ENCODE measurements around the gene CTBP1.

Gene CTBP1

DNA sequence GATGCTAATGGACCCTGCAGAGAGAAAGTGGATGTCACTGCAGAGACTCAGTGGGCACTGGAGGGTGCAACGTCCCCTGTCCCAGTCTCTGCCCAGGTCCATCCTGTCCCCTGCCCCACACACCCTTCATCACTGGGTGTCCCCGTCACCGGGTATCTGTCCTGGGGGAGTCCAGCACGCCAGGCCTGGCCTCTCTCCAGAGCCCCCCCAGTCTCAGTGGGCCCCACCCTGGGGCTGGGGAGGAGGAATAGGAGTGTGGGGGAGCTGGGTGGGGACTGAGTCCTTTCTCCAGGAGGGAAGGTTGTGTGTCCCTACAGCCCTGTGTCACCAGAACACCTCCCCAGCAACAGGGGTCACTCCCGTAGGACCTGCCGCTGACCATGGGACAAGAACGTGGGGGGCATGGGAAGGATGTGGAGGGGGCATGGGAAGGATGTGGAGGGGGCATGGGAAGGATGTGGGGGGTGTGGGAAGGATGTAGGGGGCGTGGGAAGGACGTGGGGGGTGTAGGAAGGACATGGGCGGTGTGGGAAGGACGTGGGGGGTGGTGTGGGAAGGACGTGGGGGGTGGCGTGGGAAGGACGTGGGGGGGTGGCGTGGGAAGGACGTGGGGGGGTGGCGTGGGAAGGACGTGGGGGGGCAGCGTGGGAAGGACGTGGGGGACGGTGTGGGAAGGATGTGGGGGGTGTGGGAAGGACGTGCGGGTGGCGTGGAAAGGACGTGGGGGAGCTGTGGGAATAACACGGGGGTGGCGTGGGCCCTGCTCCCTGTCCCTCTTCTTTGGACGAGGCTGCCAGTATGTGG is 55.5 kb downstream of the CTBP1 start:
- Histone ChIP-seq H3K27me3 (ENCODE audit: control insufficient read depth, insufficient read depth, low read length) (no peaks in the 10 kb centered on the region), H3K27ac (ENCODE audit: low read length) (no peak overlapping the region), H3K4me1 (ENCODE audit: control insufficient read depth, low read depth, low read length) (no peaks in the 10 kb centered on the region), H3K4me3 (ENCODE audit: low read length) (no peak overlapping the region), H3K36me3 (ENCODE audit: control insufficient read depth, low read depth, low read length) (no peaks in the 10 kb centered on the region), H3K9ac (ENCODE audit: low read length) (no peak overlapping the region), H3K9me3 (ENCODE audit: control insufficient read depth, low read depth, low read length) (peaks cover 5% of the 10 kb centered on the region)

DNA sequence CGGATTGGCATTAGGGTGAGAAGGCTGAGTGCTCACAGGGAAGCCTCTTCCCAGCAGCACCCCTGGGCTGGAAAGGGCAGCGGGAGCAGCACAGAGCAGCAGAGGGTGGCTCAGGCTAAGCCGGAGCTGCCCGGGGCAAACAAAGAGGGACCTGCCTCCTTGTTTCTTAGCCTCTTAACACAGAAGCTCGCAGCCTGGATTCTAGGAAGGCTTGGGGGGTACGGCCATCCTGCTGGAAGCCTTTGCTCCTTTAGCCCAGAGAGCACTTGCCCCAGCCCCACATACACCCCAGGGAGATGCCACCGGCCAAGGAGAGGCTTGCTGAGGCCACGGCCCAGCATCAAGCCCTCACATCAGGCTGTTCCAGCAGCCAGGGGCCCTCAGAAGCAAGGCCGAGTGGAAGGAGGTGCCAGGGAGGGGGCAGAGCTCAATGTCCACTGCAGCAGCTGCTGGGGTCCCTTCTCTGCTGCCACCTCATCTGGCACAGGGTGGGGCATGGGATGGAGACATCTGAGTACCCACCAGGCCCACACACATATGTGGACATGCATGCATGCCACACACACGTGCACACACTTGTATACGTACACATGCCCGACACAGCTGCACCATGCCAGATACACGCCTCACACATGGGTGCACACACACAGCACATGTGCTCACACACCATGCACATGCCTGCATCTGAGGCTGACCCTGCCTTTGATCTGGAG is 56.3 kb downstream of the CTBP1 start:
- Histone ChIP-seq H3K9ac (ENCODE audit: low read length) (no peak overlapping the region), H3K4me3 (ENCODE audit: low read length) (no peak overlapping the region), H3K9me3 (ENCODE audit: control insufficient read depth, low read depth, low read length) (peaks cover 5% of the 10 kb centered on the region), H3K27ac (ENCODE audit: low read length) (no peak overlapping the region), H3K4me1 (ENCODE audit: control insufficient read depth, low read depth, low read length) (no peaks in the 10 kb centered on the region), H3K27me3 (ENCODE audit: control insufficient read depth, insufficient read depth, low read length) (no peaks in the 10 kb centered on the region), H3K36me3 (ENCODE audit: control insufficient read depth, low read depth, low read length) (no peaks in the 10 kb centered on the region)

DNA sequence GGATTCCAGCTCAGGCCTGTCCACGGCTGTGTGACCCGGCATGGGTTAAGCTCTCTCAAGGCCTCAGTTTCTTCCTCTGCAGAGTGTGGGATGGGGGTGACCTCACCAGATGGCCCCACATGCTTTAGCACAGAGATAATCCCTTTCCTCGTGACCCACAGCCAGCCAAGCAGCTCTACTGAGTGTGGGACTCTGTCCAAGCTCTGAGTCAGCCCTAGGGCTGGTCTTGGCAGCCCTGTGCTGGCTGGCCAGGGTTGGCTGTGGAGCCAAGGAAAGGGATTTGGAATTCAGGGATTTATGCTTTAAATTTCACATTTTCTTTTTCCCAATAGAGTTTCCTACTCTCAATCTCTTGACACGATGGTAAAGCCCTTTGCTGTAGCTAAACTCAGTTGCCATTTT is 56.8 kb downstream of the CTBP1 start:
- Histone ChIP-seq H3K4me1 (ENCODE audit: control insufficient read depth, low read depth, low read length) (no peaks in the 10 kb centered on the region), H3K27me3 (ENCODE audit: control insufficient read depth, insufficient read depth, low read length) (no peaks in the 10 kb centered on the region), H3K9me3 (ENCODE audit: control insufficient read depth, low read depth, low read length) (peaks cover 5% of the 10 kb centered on the region), H3K36me3 (ENCODE audit: control insufficient read depth, low read depth, low read length) (no peaks in the 10 kb centered on the region), H3K4me3 (ENCODE audit: low read length) (no peak overlapping the region), H3K27ac (ENCODE audit: low read length) (no peak overlapping the region), H3K9ac (ENCODE audit: low read length) (no peak overlapping the region)

DNA sequence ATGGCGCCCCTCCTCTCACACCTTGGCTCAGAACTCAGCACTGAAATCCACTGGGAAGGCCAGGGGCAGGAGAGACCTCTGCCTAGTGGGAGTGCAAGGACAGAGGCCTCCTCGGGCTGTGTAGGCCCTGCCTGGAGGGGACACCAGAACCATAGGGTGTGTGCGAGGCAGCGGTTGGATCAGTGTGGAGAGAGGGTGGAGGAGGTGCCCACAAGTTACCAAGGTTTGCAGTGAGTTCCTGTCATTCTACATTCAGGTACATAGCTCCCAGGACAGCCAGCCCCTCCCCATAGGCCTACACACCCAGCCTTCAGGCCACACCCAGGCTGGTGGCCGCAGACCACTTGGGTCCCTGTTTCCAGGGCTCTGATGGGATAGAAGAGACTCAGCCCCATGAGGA is 57.3 kb downstream of the CTBP1 start:
- Histone ChIP-seq H3K4me3 (ENCODE audit: low read length) (no peak overlapping the region), H3K9me3 (ENCODE audit: control insufficient read depth, low read depth, low read length) (peaks cover 5% of the 10 kb centered on the region), H3K27me3 (ENCODE audit: control insufficient read depth, insufficient read depth, low read length) (no peaks in the 10 kb centered on the region), H3K27ac (ENCODE audit: low read length) (no peak overlapping the region), H3K4me1 (ENCODE audit: control insufficient read depth, low read depth, low read length) (no peaks in the 10 kb centered on the region), H3K9ac (ENCODE audit: low read length) (no peak overlapping the region), H3K36me3 (ENCODE audit: control insufficient read depth, low read depth, low read length) (no peaks in the 10 kb centered on the region)

DNA sequence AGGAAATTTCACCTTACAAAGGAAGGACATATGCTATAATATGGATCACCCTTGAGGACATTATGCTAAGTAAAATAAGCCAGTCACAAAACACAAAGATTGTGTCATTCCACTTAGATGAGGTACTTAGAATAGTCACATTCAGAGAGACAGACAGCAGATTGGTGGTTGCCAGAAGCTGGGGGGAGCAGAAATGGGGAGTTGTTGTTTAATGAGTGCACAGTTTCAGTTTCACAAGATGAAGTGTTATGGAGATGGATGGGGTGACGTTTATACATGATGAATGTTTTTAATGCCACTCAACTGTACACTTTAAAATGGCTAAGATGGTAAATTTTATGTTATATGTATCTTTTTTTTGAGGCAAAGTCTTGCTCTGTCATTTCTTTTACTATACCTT is 61.7 kb downstream of the CTBP1 start:
- Histone ChIP-seq H3K27me3 (ENCODE audit: control insufficient read depth, insufficient read depth, low read length) (no peaks in the 10 kb centered on the region), H3K36me3 (ENCODE audit: control insufficient read depth, low read depth, low read length) (no peaks in the 10 kb centered on the region), H3K9ac (ENCODE audit: low read length) (no peak overlapping the region), H3K4me3 (ENCODE audit: low read length) (no peak overlapping the region), H3K4me1 (ENCODE audit: control insufficient read depth, low read depth, low read length) (no peaks in the 10 kb centered on the region), H3K27ac (ENCODE audit: low read length) (no peak overlapping the region), H3K9me3 (ENCODE audit: control insufficient read depth, low read depth, low read length) (peaks cover 15% of the 10 kb centered on the region)

DNA sequence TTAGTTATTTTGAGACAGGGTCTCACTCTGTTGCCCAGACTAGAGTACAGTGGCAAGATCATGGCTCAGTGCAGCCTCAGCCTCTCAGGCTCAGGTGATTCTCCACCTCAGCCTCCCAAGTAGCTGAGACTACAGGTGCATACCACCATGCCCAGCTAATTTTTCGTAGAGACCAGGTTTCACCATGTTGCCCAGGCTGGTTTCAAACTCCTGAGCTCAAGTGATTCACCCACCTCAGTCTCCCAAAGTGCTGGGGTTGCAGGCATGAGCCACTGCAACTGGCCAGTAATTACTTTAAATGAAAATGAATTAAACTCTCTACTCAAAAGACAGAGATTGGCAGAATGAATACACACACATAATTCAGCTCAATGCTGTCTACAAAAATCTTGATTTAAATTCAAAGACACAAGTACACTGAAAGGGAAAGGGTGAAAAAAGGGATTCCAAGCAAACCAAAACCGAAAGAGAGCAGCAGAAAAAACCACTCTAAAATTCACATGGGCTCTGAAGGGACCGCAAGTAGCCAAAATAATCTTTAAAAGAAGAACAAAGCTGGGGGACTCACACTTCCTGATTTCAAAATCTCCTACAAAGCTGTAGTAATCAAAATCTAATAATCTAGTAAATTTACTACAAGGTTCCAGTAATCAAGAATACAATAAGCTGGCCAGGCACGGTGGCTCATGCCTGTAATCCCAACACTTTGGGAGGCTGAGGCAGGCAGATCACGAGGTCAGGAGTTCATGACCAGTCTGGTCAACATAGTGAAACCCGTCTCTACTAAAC is 64.8 kb downstream of the CTBP1 start:
- H3K9ac ChIP-seq (ENCODE audit: low read length) = no peak overlapping the region
- H3K36me3 ChIP-seq (ENCODE audit: control insufficient read depth, low read depth, low read length) = no peaks in the 10 kb centered on the region
- peaks cover 10% of the 10 kb centered on the region for H3K9me3 ChIP-seq (ENCODE audit: control insufficient read depth, low read depth, low read length)
- H3K4me3 ChIP-seq (ENCODE audit: low read length) = no peak overlapping the region
- no peaks in the 10 kb centered on the region for H3K4me1 ChIP-seq (ENCODE audit: control insufficient read depth, low read depth, low read length)
- H3K27ac ChIP-seq (ENCODE audit: low read length) = no peak overlapping the region
- peaks cover 2% of the 10 kb centered on the region for H3K27me3 ChIP-seq (ENCODE audit: control insufficient read depth, insufficient read depth, low read length)

DNA sequence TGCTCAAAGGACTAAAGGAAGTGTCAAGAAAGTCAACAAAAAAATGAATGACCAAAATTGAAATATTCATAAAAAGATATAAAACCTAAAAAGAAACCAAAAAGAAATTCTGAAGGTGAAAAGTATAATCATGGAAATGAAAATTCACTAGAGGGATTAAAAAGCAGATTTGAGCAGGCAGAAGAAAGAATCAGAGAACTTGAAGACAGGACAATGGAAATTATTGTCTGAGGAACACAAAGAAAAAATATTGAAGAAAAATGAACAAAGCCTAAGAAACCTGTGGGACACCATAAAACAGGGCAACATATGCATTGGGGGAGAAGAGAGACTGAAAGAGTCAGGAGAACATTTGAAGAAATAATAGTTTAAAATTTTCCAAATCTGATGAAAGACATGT is 66.6 kb downstream of the CTBP1 start:
- H3K4me3 ChIP-seq (ENCODE audit: low read length) = no peak overlapping the region
- H3K27me3 ChIP-seq (ENCODE audit: control insufficient read depth, insufficient read depth, low read length) = peaks cover 3% of the 10 kb centered on the region
- H3K9me3 ChIP-seq (ENCODE audit: control insufficient read depth, low read depth, low read length) = peaks cover 10% of the 10 kb centered on the region
- H3K27ac ChIP-seq (ENCODE audit: low read length) = no peak overlapping the region
- H3K4me1 ChIP-seq (ENCODE audit: control insufficient read depth, low read depth, low read length) = no peaks in the 10 kb centered on the region
- H3K36me3 ChIP-seq (ENCODE audit: control insufficient read depth, low read depth, low read length) = no peaks in the 10 kb centered on the region
- no peak overlapping the region for H3K9ac ChIP-seq (ENCODE audit: low read length)

DNA sequence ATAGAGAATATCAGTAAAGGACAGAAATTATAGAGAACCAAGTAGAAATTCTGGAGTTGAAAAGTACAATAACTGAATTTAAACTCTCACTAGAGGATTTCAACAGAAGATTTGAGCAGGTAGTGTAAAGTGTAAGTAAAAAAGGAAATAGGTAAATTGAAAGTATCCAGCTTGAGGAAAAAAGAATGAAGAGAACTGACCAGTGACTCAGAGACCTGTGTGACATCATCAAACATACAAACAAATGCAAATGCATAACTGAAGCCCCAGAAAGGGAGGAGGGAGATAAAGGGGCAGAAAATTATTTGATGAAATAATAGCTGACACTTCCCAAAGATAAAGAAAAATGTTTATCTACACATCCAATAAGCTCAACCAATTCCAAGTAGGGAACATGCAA is 68.3 kb downstream of the CTBP1 start:
- Histone ChIP-seq H3K27me3 (ENCODE audit: control insufficient read depth, insufficient read depth, low read length) (peaks cover 3% of the 10 kb centered on the region), H3K9me3 (ENCODE audit: control insufficient read depth, low read depth, low read length) (peaks cover 10% of the 10 kb centered on the region), H3K27ac (ENCODE audit: low read length) (no peak overlapping the region), H3K4me3 (ENCODE audit: low read length) (no peak overlapping the region), H3K4me1 (ENCODE audit: control insufficient read depth, low read depth, low read length) (no peaks in the 10 kb centered on the region), H3K36me3 (ENCODE audit: control insufficient read depth, low read depth, low read length) (no peaks in the 10 kb centered on the region), H3K9ac (ENCODE audit: low read length) (no peak overlapping the region)

DNA sequence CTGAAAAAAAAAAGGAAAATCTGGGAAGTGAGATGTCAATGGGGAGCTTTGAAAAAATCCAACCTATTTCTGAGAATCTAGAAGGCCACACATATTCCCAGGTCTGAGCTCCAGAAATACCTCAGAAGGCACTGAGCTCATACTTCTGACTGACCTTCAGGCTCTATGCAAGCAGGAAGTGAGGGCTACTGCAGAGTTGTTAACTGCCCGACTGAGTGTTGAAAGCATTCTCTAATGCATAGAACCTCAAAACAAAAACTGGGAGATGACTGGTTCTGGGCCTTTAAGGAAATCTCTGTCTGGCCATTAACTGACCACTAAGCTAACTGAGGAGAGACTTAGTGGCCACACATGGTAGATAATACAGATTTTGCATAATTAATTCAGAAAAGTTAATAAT is 69.0 kb downstream of the CTBP1 start:
- Histone ChIP-seq H3K9me3 (ENCODE audit: control insufficient read depth, low read depth, low read length) (peaks cover 10% of the 10 kb centered on the region), H3K36me3 (ENCODE audit: control insufficient read depth, low read depth, low read length) (no peaks in the 10 kb centered on the region), H3K4me3 (ENCODE audit: low read length) (no peak overlapping the region), H3K27ac (ENCODE audit: low read length) (no peak overlapping the region), H3K9ac (ENCODE audit: low read length) (no peak overlapping the region), H3K27me3 (ENCODE audit: control insufficient read depth, insufficient read depth, low read length) (peaks cover 4% of the 10 kb centered on the region), H3K4me1 (ENCODE audit: control insufficient read depth, low read depth, low read length) (no peaks in the 10 kb centered on the region)

DNA sequence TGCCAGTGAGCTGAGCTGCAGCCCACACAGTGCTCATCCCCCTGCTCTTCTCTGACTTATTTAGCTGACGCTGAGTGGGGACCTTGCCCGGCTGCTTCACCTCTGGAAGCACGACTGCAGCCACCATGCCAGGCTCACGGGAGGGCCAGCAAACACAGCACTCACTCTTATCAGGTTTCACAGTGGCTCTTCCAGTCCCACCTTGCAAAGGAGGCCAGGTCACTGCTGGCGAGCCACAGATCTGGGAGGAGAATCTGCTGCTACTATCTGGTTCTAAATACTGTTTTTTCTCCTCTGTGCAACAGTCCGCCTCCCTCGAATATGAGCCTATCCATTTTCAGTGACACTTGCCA is 69.9 kb downstream of the CTBP1 start:
- H3K9me3 ChIP-seq (ENCODE audit: control insufficient read depth, low read depth, low read length) = peaks cover 10% of the 10 kb centered on the region
- no peak overlapping the region for H3K27ac ChIP-seq (ENCODE audit: low read length)
- no peak overlapping the region for H3K9ac ChIP-seq (ENCODE audit: low read length)
- no peak overlapping the region for H3K4me3 ChIP-seq (ENCODE audit: low read length)
- no peaks in the 10 kb centered on the region for H3K36me3 ChIP-seq (ENCODE audit: control insufficient read depth, low read depth, low read length)
- no peaks in the 10 kb centered on the region for H3K4me1 ChIP-seq (ENCODE audit: control insufficient read depth, low read depth, low read length)
- H3K27me3 ChIP-seq (ENCODE audit: control insufficient read depth, insufficient read depth, low read length) = peaks cover 13% of the 10 kb centered on the region

DNA sequence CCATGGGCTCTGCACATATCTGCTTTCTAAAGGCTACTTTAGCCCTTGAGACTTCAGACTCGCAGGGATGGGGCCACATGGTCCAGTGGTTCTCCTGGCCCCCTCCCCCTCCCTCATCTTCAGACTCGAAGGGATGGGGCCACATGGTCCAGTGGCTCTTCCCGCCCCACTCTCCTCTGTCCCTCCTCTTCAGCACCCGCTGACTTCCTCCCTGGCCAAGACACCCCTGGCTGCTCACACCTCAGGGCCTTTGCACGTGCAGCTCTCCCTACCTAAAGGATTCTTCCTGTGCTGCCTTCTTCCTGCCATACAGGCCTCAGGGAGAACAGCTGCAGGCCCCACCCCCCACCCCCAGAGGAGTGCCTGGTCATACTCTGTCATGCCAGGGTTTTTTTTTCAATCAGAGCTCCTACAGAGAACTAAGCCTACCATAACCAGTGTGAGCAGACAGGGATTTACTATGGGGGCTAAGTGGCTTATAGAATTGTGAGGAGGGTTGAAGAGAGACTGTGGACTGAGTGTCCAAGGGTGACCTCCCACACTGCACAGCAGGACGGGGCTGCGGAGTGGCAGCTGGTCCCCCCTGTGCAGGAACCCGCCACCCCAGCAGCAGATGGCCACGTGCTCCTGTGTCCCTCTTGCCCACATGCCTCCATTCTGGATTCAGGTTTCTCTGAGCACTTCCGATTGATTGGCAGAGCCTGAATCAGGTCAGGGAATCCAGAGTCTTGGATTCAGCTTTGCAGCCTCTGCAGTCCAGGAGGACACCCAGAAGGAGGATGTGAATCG is 70.4 kb downstream of the CTBP1 start:
- no peaks in the 10 kb centered on the region for H3K36me3 ChIP-seq (ENCODE audit: control insufficient read depth, low read depth, low read length)
- no peaks in the 10 kb centered on the region for H3K4me1 ChIP-seq (ENCODE audit: control insufficient read depth, low read depth, low read length)
- peaks cover 10% of the 10 kb centered on the region for H3K9me3 ChIP-seq (ENCODE audit: control insufficient read depth, low read depth, low read length)
- H3K4me3 ChIP-seq (ENCODE audit: low read length) = no peak overlapping the region
- H3K9ac ChIP-seq (ENCODE audit: low read length) = no peak overlapping the region
- peaks cover 19% of the 10 kb centered on the region for H3K27me3 ChIP-seq (ENCODE audit: control insufficient read depth, insufficient read depth, low read length)
- no peak overlapping the region for H3K27ac ChIP-seq (ENCODE audit: low read length)

Measured in iPS-18a (cell line).